Measurements from ENCODE around the gene OPCML.

The OPCML gene

GRCh38 chr11:133285359-133285758 is 246.9 kb downstream of the OPCML start:
- Histone ChIP-seq H3K9me3 (ENCODE audit: insufficient read depth, low read length) (no peaks in the 10 kb centered on the region), H2AFZ (ENCODE audit: low read depth, low read length, severe bottlenecking) (no peak overlapping the region), H3K27me3 (ENCODE audit: low read length) (no peaks in the 10 kb centered on the region), H3K9me2 (replicated peaks; ENCODE audit: insufficient read depth, low read length) (no peaks in the 10 kb centered on the region), H3K79me2 (ENCODE audit: insufficient read depth, low read length) (no peaks in the 10 kb centered on the region), H3K27ac (ENCODE audit: low read depth, low read length) (no peak overlapping the region), H3K36me3 (ENCODE audit: low read length) (no peaks in the 10 kb centered on the region), H3K4me2 (ENCODE audit: low read depth, low read length, poor library complexity, severe bottlenecking) (no peak overlapping the region), H4K20me1 (ENCODE audit: low read depth, low read length) (no peaks in the 10 kb centered on the region), H3F3A (ENCODE audit: insufficient read depth) (no peaks in the 10 kb centered on the region), H3K4me3 (ENCODE audit: insufficient read depth, low read length, poor library complexity, severe bottlenecking) (no peak overlapping the region), H3K9ac (ENCODE audit: low read length) (no peak overlapping the region)
- TF ChIP-seq CTCF (IDR thresholded peaks at IDR 0.05; ENCODE audit: insufficient read depth, low read length, poor library complexity, severe bottlenecking) (no peak), EZH2phosphoT487 (conservative IDR thresholded peaks at IDR 0.05; ENCODE audit: low read length) (no peak)

GRCh38 chr11:133284156-133284555 is 248.1 kb downstream of the OPCML start:
- H3K79me2 ChIP-seq (ENCODE audit: insufficient read depth, low read length) = no peaks in the 10 kb centered on the region
- H3F3A ChIP-seq (ENCODE audit: insufficient read depth) = no peaks in the 10 kb centered on the region
- no peaks in the 10 kb centered on the region for H3K36me3 ChIP-seq (ENCODE audit: low read length)
- no peaks in the 10 kb centered on the region for H3K9me3 ChIP-seq (ENCODE audit: insufficient read depth, low read length)
- H3K27me3 ChIP-seq (ENCODE audit: low read length) = no peaks in the 10 kb centered on the region
- no peak overlapping the region for H3K27ac ChIP-seq (ENCODE audit: low read depth, low read length)
- H4K20me1 ChIP-seq (ENCODE audit: low read depth, low read length) = no peaks in the 10 kb centered on the region
- no peak overlapping the region for H3K4me2 ChIP-seq (ENCODE audit: low read depth, low read length, poor library complexity, severe bottlenecking)
- no peak for TF ChIP-seq CTCF (IDR thresholded peaks at IDR 0.05; ENCODE audit: insufficient read depth, low read length, poor library complexity, severe bottlenecking)
- TF ChIP-seq EZH2phosphoT487 (conservative IDR thresholded peaks at IDR 0.05; ENCODE audit: low read length) = no peak
- no peaks in the 10 kb centered on the region for H3K9me2 ChIP-seq (replicated peaks; ENCODE audit: insufficient read depth, low read length)
- H3K9ac ChIP-seq (ENCODE audit: low read length) = no peak overlapping the region
- H3K4me3 ChIP-seq (ENCODE audit: insufficient read depth, low read length, poor library complexity, severe bottlenecking) = no peak overlapping the region
- no peak overlapping the region for H2AFZ ChIP-seq (ENCODE audit: low read depth, low read length, severe bottlenecking)

GRCh38 chr11:133277886-133278285 is 254.4 kb downstream of the OPCML start:
- Histone ChIP-seq H3F3A (ENCODE audit: insufficient read depth) (no peaks in the 10 kb centered on the region), H3K4me2 (ENCODE audit: low read depth, low read length, poor library complexity, severe bottlenecking) (no peak overlapping the region), H4K20me1 (ENCODE audit: low read depth, low read length) (no peaks in the 10 kb centered on the region), H3K27me3 (ENCODE audit: low read length) (no peaks in the 10 kb centered on the region), H3K9ac (ENCODE audit: low read length) (no peak overlapping the region), H3K9me3 (ENCODE audit: insufficient read depth, low read length) (no peaks in the 10 kb centered on the region), H3K27ac (ENCODE audit: low read depth, low read length) (no peak overlapping the region), H3K79me2 (ENCODE audit: insufficient read depth, low read length) (no peaks in the 10 kb centered on the region), H3K9me2 (replicated peaks; ENCODE audit: insufficient read depth, low read length) (no peaks in the 10 kb centered on the region), H2AFZ (ENCODE audit: low read depth, low read length, severe bottlenecking) (no peak overlapping the region), H3K4me3 (ENCODE audit: insufficient read depth, low read length, poor library complexity, severe bottlenecking) (no peak overlapping the region), H3K36me3 (ENCODE audit: low read length) (no peaks in the 10 kb centered on the region)
- TF ChIP-seq EZH2phosphoT487 (conservative IDR thresholded peaks at IDR 0.05; ENCODE audit: low read length) = no peak

- H2AFZ ChIP-seq (ENCODE audit: low read depth, low read length, severe bottlenecking) = no peak overlapping the region
- no peak for TF ChIP-seq CTCF (IDR thresholded peaks at IDR 0.05; ENCODE audit: insufficient read depth, low read length, poor library complexity, severe bottlenecking)
- no peak for TF ChIP-seq EZH2phosphoT487 (conservative IDR thresholded peaks at IDR 0.05; ENCODE audit: low read length)
- no peaks in the 10 kb centered on the region for H3K9me3 ChIP-seq (ENCODE audit: insufficient read depth, low read length)
- H3K4me2 ChIP-seq (ENCODE audit: low read depth, low read length, poor library complexity, severe bottlenecking) = no peak overlapping the region
- no peaks in the 10 kb centered on the region for H3K79me2 ChIP-seq (ENCODE audit: insufficient read depth, low read length)
- no peaks in the 10 kb centered on the region for H3K9me2 ChIP-seq (replicated peaks; ENCODE audit: insufficient read depth, low read length)
- H3K4me3 ChIP-seq (ENCODE audit: insufficient read depth, low read length, poor library complexity, severe bottlenecking) = no peak overlapping the region
- H4K20me1 ChIP-seq (ENCODE audit: low read depth, low read length) = no peaks in the 10 kb centered on the region
- no peak overlapping the region for H3K27ac ChIP-seq (ENCODE audit: low read depth, low read length)
- H3K27me3 ChIP-seq (ENCODE audit: low read length) = no peaks in the 10 kb centered on the region
- H3K9ac ChIP-seq (ENCODE audit: low read length) = no peak overlapping the region
- H3K36me3 ChIP-seq (ENCODE audit: low read length) = no peaks in the 10 kb centered on the region
- H3F3A ChIP-seq (ENCODE audit: insufficient read depth) = no peaks in the 10 kb centered on the region
These were observed 260.2 kb downstream of the OPCML start for GRCh38 chr11:133271871-133272776.
